Measurements from ENCODE around the gene ADAMTS19.

Gene ADAMTS19

DNA sequence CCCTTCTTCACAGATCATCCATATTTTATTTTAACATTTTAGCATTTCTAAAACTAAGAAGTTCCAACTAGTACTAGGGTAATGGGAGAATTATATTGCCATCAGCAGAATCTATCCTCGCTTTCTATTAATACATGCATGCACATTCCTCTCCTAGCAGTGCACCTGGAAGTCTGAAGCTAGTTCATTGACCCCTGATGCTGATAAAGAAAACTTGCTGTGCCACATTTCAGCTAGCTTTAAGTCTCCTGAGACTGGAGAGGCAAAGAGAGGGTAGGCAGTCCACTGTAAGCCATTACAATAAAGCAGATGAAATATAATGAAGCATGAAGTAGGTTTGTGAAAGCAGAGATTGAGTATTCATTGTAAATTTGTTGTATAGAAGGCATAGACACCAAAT is 303.6 kb downstream of the ADAMTS19 start:
- H3K4me3 ChIP-seq (ENCODE audit: low read length): no peak overlapping the region
- no peak for TF ChIP-seq ZNF274 (IDR thresholded peaks at IDR 0.05; ENCODE audit: low read depth, low read length)

GRCh38 chr5:129766798-129767197 is 306.7 kb downstream of the ADAMTS19 start:
- no peak overlapping the region for H3K4me3 ChIP-seq (ENCODE audit: low read length)
- no peak for TF ChIP-seq ZNF274 (IDR thresholded peaks at IDR 0.05; ENCODE audit: low read depth, low read length)

DNA sequence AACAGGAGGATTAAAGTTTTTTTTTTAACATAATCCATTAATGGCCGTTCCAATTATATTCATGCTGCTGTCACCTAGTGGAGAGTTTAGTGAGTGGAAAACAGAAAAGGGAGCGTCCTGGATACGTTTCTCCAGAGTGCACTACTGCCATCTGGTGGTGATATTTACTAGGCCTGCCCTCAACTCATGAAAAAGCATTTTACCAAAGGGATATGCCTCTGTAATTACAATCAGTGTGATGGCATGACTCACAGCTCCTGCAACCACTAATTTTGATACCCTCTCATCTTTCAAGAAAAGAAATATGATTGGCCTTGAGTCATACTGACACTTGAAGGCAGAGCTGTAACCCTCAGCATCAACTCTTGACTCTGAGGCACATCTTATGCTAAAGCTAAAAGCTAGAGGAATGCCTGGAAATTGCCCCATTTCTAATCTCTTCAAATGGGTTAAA is 307.9 kb downstream of the ADAMTS19 start:
- no peak for TF ChIP-seq ZNF274 (IDR thresholded peaks at IDR 0.05; ENCODE audit: low read depth, low read length)
- H3K4me3 ChIP-seq (ENCODE audit: low read length): no peak overlapping the region

GRCh38 chr5:129768735-129769134 is 308.6 kb downstream of the ADAMTS19 start:
- TF ChIP-seq ZNF274 (IDR thresholded peaks at IDR 0.05; ENCODE audit: low read depth, low read length): no peak
- H3K4me3 ChIP-seq (ENCODE audit: low read length): no peak overlapping the region

DNA sequence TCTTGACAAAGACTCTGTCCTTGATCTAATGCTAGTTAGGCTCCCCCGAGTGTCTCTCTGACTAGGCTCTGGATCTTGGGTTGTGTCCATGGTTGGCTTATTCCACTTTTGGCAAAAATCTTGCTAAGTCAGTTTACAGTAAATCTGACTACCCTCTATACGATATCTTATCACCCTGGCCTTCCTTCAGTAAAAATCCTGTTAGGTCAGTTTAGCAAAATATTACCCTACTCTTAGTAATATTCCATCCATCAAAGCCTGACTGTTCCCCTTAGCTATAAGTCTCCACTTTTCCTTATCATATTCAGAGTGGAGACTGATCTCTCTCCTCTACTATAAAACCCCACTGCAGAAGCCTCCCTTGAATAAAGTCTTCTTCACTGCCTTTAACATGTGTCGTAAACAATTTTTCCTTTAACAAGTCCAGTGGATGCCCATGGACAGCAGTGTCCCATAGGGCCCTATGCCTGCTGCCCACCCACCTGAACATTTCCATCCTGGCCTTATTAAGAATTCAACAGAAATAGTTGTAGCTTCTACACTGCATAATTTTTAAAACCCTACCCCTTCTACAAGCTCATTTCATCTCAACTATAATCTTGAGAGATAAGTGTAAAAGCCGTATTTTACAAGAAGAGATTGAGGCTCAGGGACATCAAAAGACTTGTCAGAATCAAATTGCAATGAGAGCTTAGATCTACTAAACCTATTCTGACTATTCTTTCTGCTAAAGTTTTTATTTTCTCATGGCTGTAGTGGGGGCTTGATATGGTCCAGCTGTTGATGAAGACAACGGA is 310.1 kb downstream of the ADAMTS19 start:
- TF ChIP-seq ZNF274 (IDR thresholded peaks at IDR 0.05; ENCODE audit: low read depth, low read length): no peak
- no peak overlapping the region for H3K4me3 ChIP-seq (ENCODE audit: low read length)

- no peak for TF ChIP-seq ZNF274 (IDR thresholded peaks at IDR 0.05; ENCODE audit: low read depth, low read length)
- H3K4me3 ChIP-seq (ENCODE audit: low read length): no peak overlapping the region
These were observed 311.1 kb downstream of the ADAMTS19 start for GRCh38 chr5:129771058-129771838.

- TF ChIP-seq ZNF274 (IDR thresholded peaks at IDR 0.05; ENCODE audit: low read depth, low read length): no peak
These were observed 313.3 kb downstream of the ADAMTS19 start for GRCh38 chr5:129773376-129773775.

GRCh38 chr5:129781594-129781993 is 321.5 kb downstream of the ADAMTS19 start:
- H3K4me3 ChIP-seq (ENCODE audit: low read length): no peak overlapping the region
- no peak for TF ChIP-seq ZNF274 (IDR thresholded peaks at IDR 0.05; ENCODE audit: low read depth, low read length)

More at GRCh38 chr5:129773376-129773775, 313.3 kb downstream of the ADAMTS19 start:
- H3K4me3 ChIP-seq (ENCODE audit: low read length): no peak overlapping the region

Data from GM08714 (cell line).